Prostate gland (tissue), 2 donors: Measurements from ENCODE around the gene LRRC36. TPM values are rescaled to one million over a fixed set of nuclear protein-coding genes. Genes with fewer than 3 reads are reported as not detected.
A peak's percentile ranks its signal among the peaks of the same experiment; 100 is the strongest.

Experiments
- DNase-seq: peaks from one replicate; pipeline ENCODE4 v3.0.0-alpha.2; 2019; ENCODE audit warnings: low spot score
- H3K27ac ChIP-seq, 2 donors: fragments of 200-600 bp; sonication (generic); 2 replicates each; pipeline ENCODE4 v1.5.1; 2017 to 2019
- H3K27me3 ChIP-seq: fragments of 200-600 bp; sonication (generic); replicated peaks from 2 replicates; pipeline ENCODE4 v1.5.1; 2019; ENCODE audit not compliant: insufficient read depth
- H3K36me3 ChIP-seq, 2 donors: fragments of 200-600 bp; sonication (generic); 1 replicate in 1 of 2; 2 replicates in 1 of 2; pipeline versions ENCODE4 v1.5.1 to v1.8.1; 2017 to 2019
- H3K4me1 ChIP-seq: fragments of 200-600 bp; sonication (generic); replicated peaks from 2 replicates; pipeline ENCODE4 v1.5.1; 2019
- H3K4me3 ChIP-seq, 2 donors: fragments of 200-600 bp; sonication (generic); 2 replicates each; pipeline ENCODE4 v1.5.1; 2017 to 2019
- H3K9me3 ChIP-seq: fragments of 200-600 bp; sonication (generic); 2 replicates; pipeline ENCODE4 v1.5.1; 2017
- POLR2A ChIP-seq: fragments of 450-650 bp; IDR thresholded peaks from one replicate; pipeline ENCODE4 v1.6.1; 2016; ENCODE audit warnings: antibody characterized with exemption, mild to moderate bottlenecking
- POLR2AphosphoS5 ChIP-seq: sonication (generic); formaldehyde crosslinking; IDR thresholded peaks from one replicate; pipeline ENCODE4 v1.6.1; 2017; ENCODE audit warnings: antibody characterized with exemption
- WGBS: methylation state at CpG from one replicate; pipeline ENCODE4 v1.1.5; 2018; 5-methylcytosine and 5-hydroxymethylcytosine counted together
- intact Hi-C: fragments of 100-400 bp; cut with DNase I; formaldehyde crosslinking; loops from one replicate; pipeline ENCODE4 v1.14.2; 2022
- total RNA-seq, 2 donors: library from RNA; depleted of rRNA; stranded (reverse); fragments of >200 nt; gene quantifications; one replicate each; pipeline ENCODE4 v1.1.0, GENCODE V29; 2016
- TF ChIP-seq, protein P1 (sequence below), 4 experiments: fragments of 200-600 bp in 2 of 4; fragments of 450-650 bp in 2 of 4; sonication (generic) in 2 of 4; IDR thresholded peaks; 1 replicate in 3 of 4; 2 replicates in 1 of 4; pipeline ENCODE4 v1.5.1; 2016 to 2019; ENCODE audit warnings: antibody characterized with exemption in 4 of 4, mild to moderate bottlenecking in 2 of 4, moderate library complexity in 2 of 4

The LRRC36 gene
- total RNA-seq, 2 donors from 2014 or later = 4.6 TPM; not detected in 1

DNA sequence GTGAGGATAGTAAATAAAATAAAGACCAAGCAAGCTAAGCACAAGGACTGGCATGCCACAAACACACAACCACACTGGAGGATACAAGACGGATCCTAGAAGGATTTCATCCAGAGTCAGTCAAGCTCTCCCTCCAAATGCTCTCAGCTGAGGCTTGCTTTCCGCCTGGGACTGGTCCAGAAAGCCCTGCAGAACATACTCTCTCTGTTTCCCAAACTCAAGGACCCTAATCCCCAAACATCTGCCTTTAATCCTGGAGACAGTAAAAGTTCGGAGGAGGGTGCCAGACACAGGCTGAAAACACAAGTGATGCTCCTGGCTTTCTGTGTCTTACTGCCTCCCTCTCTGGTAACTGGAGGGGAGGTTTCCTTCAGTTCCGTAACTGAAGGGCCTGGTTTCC, 99.0 kb downstream of the LRRC36 start:
- no peak overlapping the region for H3K27ac ChIP-seq
- H3K4me3 ChIP-seq = no peak overlapping the region
- H3K36me3 ChIP-seq = no peaks in the 10 kb centered on the region
- no peaks in the 10 kb centered on the region for H3K27me3 ChIP-seq
- 83% methylated on average over 4 of the region's 4 CpGs for WGBS
- H3K4me1 ChIP-seq = peaks cover 10% of the 10 kb centered on the region
- no peak for DNase-seq
- no peaks in the 10 kb centered on the region for H3K9me3 ChIP-seq
- intact Hi-C loops = no loop called here
- TF ChIP-seq, protein P1, sequence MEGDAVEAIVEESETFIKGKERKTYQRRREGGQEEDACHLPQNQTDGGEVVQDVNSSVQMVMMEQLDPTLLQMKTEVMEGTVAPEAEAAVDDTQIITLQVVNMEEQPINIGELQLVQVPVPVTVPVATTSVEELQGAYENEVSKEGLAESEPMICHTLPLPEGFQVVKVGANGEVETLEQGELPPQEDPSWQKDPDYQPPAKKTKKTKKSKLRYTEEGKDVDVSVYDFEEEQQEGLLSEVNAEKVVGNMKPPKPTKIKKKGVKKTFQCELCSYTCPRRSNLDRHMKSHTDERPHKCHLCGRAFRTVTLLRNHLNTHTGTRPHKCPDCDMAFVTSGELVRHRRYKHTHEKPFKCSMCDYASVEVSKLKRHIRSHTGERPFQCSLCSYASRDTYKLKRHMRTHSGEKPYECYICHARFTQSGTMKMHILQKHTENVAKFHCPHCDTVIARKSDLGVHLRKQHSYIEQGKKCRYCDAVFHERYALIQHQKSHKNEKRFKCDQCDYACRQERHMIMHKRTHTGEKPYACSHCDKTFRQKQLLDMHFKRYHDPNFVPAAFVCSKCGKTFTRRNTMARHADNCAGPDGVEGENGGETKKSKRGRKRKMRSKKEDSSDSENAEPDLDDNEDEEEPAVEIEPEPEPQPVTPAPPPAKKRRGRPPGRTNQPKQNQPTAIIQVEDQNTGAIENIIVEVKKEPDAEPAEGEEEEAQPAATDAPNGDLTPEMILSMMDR (IDR thresholded peaks at IDR 0.05) = no peak
- no peak for TF ChIP-seq POLR2AphosphoS5
- TF ChIP-seq POLR2A = no peak

DNA sequence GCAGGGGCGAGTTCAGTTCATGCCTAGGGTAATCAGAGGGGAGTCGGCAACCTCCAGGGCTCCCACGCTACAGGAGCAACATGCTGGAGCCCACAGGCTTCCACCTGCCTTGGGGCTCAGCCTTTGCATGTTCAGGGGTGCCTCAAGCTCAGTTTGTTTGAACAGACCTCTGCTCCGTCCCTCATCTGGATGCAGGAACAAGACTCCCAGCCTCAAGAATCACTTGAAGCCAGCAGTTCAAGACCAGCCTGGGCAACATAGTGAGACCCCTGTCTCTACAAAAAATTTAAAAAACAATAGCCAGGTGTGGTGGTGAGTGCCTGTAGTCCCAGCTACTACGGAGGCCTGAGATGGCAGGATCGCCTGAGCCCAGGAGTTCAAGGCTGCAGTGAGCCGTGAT, 99.4 kb downstream of the LRRC36 start:
- no peak for TF ChIP-seq POLR2A
- TF ChIP-seq, protein P1 (IDR thresholded peaks at IDR 0.05) = no peak
- no peak for TF ChIP-seq POLR2AphosphoS5
- Histone ChIP-seq H3K36me3 (no peaks in the 10 kb centered on the region), H3K27me3 (no peaks in the 10 kb centered on the region), H3K4me3 (no peak overlapping the region), H3K9me3 (no peaks in the 10 kb centered on the region), H3K4me1 (peaks cover 10% of the 10 kb centered on the region), H3K27ac (no peak overlapping the region)
- intact Hi-C loops = no loop called here
- WGBS = 88% methylated on average over 7 of the region's 7 CpGs
- no peak for DNase-seq

DNA sequence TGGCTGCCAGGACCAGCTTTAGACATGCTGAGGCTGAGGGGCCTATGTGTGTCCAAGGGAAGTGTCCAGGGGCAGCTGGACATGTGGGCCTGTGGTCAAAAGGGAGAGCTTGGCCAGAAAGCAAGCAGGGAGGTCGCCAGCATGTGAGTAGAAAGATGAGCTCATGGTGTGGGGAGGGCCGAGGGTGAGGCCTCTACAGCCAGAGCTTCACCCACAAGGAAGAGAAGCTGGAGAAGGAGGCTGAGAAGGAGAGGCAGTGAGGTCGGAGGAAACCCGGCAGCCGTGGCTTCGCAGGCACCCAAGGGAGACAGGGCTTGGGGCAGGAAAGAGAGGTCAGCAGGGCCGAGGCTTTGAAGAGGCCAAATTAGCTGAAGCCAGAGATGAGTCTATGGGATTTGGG, 100.3 kb downstream of the LRRC36 start:
- H3K27me3 ChIP-seq = no peaks in the 10 kb centered on the region
- DNase-seq = no peak
- H3K36me3 ChIP-seq = no peaks in the 10 kb centered on the region
- H3K4me3 ChIP-seq = no peak overlapping the region
- intact Hi-C loops = no loop called here
- TF ChIP-seq, protein P1 (IDR thresholded peaks at IDR 0.05) = no peak
- TF ChIP-seq POLR2A = no peak
- no peak for TF ChIP-seq POLR2AphosphoS5
- H3K9me3 ChIP-seq = no peaks in the 10 kb centered on the region
- WGBS = 85% methylated on average over 7 of the region's 7 CpGs
- H3K4me1 ChIP-seq = peaks cover 12% of the 10 kb centered on the region
- no peak overlapping the region for H3K27ac ChIP-seq

DNA sequence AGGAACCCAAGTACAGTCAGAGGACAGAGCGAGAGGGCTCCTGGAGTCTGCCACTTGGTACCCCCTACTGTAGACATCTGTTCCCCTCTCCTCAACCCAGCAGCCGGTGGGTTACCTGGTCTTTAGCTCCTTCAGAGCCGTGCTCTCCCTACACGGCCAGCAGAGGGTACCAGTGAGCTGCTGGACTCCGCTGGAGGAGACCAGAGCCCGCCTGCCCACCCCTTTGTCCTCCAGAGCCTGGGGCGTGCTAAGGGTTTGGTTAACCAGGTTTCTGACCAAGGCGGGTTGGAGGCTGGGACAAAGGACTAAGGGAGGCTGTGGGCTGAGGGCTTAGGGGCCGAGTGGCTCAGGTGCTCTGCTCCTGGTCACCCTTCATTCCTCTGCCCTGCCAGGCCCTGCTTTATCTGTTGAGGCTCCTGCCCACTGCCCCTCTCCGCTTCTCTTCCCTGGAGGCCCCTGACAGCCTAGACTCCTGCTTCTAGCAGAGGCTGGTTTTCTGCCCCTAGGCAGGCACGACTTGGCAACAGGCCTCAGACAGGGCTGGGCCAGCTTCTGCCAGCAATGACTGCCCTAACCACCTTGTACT, 101.6 kb downstream of the LRRC36 start:
- 24% methylated on average over 7 of the region's 11 CpGs for WGBS
- peak; percentile 17 for TF ChIP-seq POLR2A
- peak; percentile 58 for TF ChIP-seq POLR2AphosphoS5
- TF ChIP-seq, protein P1 (IDR thresholded peaks at IDR 0.05) = peak; percentile 69 to 97 (median 94)
- H3K9me3 ChIP-seq = no peaks in the 10 kb centered on the region
- intact Hi-C loops = loop anchor here (2.0 kb wide), 1 partner anchor 37 kb away; no protein-coding TSS in a partner anchor
- no peaks in the 10 kb centered on the region for H3K27me3 ChIP-seq
- peak; percentile 76 for DNase-seq
- H3K4me3 ChIP-seq = no peak overlapping the region
- peak overlapping the region; percentile 45 to 49 for H3K27ac ChIP-seq
- no peaks in the 10 kb centered on the region for H3K36me3 ChIP-seq
- peaks cover 13% of the 10 kb centered on the region for H3K4me1 ChIP-seq
